Measurements from ENCODE around the gene ZC3H12D. TPM values are rescaled to one million over a fixed set of nuclear protein-coding genes. Genes with fewer than 3 reads are reported as not detected.

Gene ZC3H12D
- total and polyA plus RNA-seq, 9 of the 15 experiments (the other 6 are each of a cell fraction or from before 2014, with no cell fraction given) = 0.04 to 0.27 (median 0.05) TPM; not detected in 3

- TF ChIP-seq CEBPG (CRISPR knock-in tag; IDR thresholded peaks at IDR 0.05) = no peak
- no peak for TF ChIP-seq CEBPG (tag; conservative IDR thresholded peaks at IDR 0.05 in 1 of 2, IDR thresholded peaks at IDR 0.05 in 1 of 2)
- TF ChIP-seq, protein P1, sequence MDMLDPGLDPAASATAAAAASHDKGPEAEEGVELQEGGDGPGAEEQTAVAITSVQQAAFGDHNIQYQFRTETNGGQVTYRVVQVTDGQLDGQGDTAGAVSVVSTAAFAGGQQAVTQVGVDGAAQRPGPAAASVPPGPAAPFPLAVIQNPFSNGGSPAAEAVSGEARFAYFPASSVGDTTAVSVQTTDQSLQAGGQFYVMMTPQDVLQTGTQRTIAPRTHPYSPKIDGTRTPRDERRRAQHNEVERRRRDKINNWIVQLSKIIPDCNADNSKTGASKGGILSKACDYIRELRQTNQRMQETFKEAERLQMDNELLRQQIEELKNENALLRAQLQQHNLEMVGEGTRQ (CRISPR knock-in tag; IDR thresholded peaks at IDR 0.05) = no peak
- TF ChIP-seq, protein P2, sequence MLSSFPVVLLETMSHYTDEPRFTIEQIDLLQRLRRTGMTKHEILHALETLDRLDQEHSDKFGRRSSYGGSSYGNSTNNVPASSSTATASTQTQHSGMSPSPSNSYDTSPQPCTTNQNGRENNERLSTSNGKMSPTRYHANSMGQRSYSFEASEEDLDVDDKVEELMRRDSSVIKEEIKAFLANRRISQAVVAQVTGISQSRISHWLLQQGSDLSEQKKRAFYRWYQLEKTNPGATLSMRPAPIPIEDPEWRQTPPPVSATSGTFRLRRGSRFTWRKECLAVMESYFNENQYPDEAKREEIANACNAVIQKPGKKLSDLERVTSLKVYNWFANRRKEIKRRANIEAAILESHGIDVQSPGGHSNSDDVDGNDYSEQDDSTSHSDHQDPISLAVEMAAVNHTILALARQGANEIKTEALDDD (IDR thresholded peaks at IDR 0.05) = no peak
These were observed 12.6 kb downstream of the ZC3H12D start (continued) for GRCh38 chr6:149472241-149472640.

DNA sequence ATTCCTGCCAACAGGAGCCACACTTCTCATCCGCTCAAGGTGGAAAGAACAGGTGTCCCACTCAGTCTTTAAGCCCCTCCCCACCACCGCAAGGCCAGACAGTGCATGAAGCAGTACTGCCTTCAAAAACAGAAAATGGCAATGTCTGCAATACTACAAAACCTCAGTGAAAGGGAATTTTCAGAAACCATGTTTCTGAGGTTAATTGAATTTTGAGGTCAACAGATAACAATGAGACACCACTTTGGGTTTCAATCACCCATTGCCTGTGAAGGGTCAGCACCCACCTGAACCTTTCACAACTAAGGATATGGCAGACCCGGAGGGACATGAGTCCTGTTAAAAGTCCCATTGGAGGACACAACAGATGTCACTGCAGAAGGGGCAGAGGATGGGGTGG lies 13.0 kb downstream of the ZC3H12D start:
- FAIRE-seq (no peak), ATAC-seq (no peak), DNase-seq (ENCODE audit: extremely low read depth in 1 of 4, low spot score in 3 of 4) (no peak)
- peaks cover 3% of the 10 kb centered on the region; the same call in 1 of the 2 replicates for H4K20me1 ChIP-seq (replicated peaks; ENCODE audit: control insufficient read depth, insufficient read depth, low read length)
- H2AFZ ChIP-seq (ENCODE audit: low read depth, low read length) = no peak overlapping the region
- BruUV-seq (replicated peaks) = no TSS peak
- intact Hi-C loops (cut with micrococcal nuclease) (no loop called here), in situ Hi-C loops (cut with MboI) (no loop called here)
- ChIA-PET POLR2A (interaction anchor here (0.6 to 1.1 kb wide), 2 partner anchors 46 to 580 kb away, joined by 3 to 6 read pairs; no protein-coding TSS in a partner anchor), CTCF (ENCODE audit: low intra/inter-chr PET ratio) (no interaction called here)
- H3K4me2 ChIP-seq (ENCODE audit: insufficient read depth, low read length) = no peak overlapping the region
- no peaks in the 10 kb centered on the region for H3K9me1 ChIP-seq (ENCODE audit: control insufficient read depth, insufficient read depth, low read length)
- H3K27me3 ChIP-seq (ENCODE audit: control insufficient read depth in 2 of 2, insufficient read depth in 2 of 2, low read length in 2 of 2) = peaks cover 62 to 88% of the 10 kb centered on the region in 2 experiments
- H3K4me1 ChIP-seq (replicated peaks in 1 of 2; ENCODE audit: control insufficient read depth in 2 of 2, insufficient read depth in 2 of 2, low read length in 2 of 2) = peaks cover 0 to 7% of the 10 kb centered on the region in 2 experiments; a peak in 1 of 5 replicates
- no peak overlapping the region for H3K9ac ChIP-seq (ENCODE audit: insufficient read depth in 1 of 2, low read depth in 2 of 2, low read length in 2 of 2)
- H3K4me3 ChIP-seq = no peak overlapping the region
- 0% methylated on average over 3 of the region's 3 CpGs for WGBS (ENCODE audit: insufficient coverage, low coverage, missing lambda C conversion rate)
- no peaks in the 10 kb centered on the region for H3K36me3 ChIP-seq (ENCODE audit: control insufficient read depth, insufficient read depth, low read length)
- no peak overlapping the region for H3K27ac ChIP-seq (ENCODE audit: extremely low read depth, low read depth, low read length)
- H3K79me2 ChIP-seq (ENCODE audit: control insufficient read depth, insufficient read depth, low read length) = no peaks in the 10 kb centered on the region
- no peaks in the 10 kb centered on the region for H3K9me3 ChIP-seq (replicated peaks; ENCODE audit: control insufficient read depth, insufficient read depth, low read depth, low read length)
- no peak for TF ChIP-seq ZNF280B (CRISPR knock-in tag; IDR thresholded peaks at IDR 0.05)
- TF ChIP-seq HDAC8 (tag; IDR thresholded peaks at IDR 0.05) = no peak
- no peak for TF ChIP-seq SRSF7 (optimal IDR thresholded peaks at IDR 0.05; ENCODE audit: low read depth, low read length)
- TF ChIP-seq E2F8 (IDR thresholded peaks at IDR 0.05; ENCODE audit: low read depth, partially characterized antibody) = no peak
- TF ChIP-seq ZBTB43 (CRISPR knock-in tag; IDR thresholded peaks at IDR 0.05) = no peak
- TF ChIP-seq POLR3A (IDR thresholded peaks at IDR 0.05; ENCODE audit: borderline replicate concordance, extremely low read depth, insufficient read depth, insufficient read length) = no peak
- TF ChIP-seq BACH1 (tag; IDR thresholded peaks at IDR 0.05) = no peak
- TF ChIP-seq ELF4 (CRISPR knock-in tag; IDR thresholded peaks at IDR 0.05) = no peak

Data from K562 (cell line).